ENCODE results near the gene ATP10A. TPM values are rescaled to one million over a fixed set of nuclear protein-coding genes. Genes with fewer than 3 reads are reported as not detected.

The ATP10A gene
- total and polyA plus RNA-seq, 2 of the 8 experiments (the other 6 are each of a cell fraction or from before 2014, with no cell fraction given) = 2.0 to 2.8 TPM

GRCh38 chr15:25761971-25762662 lies 101.0 kb downstream of the ATP10A start (continued):
- no peak for TF ChIP-seq CHD7 (IDR thresholded peaks at IDR 0.05; ENCODE audit: insufficient replicate concordance, low read length)
- TF ChIP-seq E2F6 (IDR thresholded peaks at IDR 0.05) = no peak
- no peak for TF ChIP-seq JUN (IDR thresholded peaks at IDR 0.05; ENCODE audit: low read depth, low read length)
- no peak for TF ChIP-seq EP300 (IDR thresholded peaks at IDR 0.05; ENCODE audit: borderline replicate concordance in 1 of 2, low read depth in 2 of 2, low read length in 2 of 2)
- no peak for TF ChIP-seq ATF2 (IDR thresholded peaks at IDR 0.05; ENCODE audit: low read length)
- no peak for TF ChIP-seq MAX (IDR thresholded peaks at IDR 0.05)
- TF ChIP-seq ASH2L (IDR thresholded peaks at IDR 0.05; ENCODE audit: low read length) = no peak

Data from H1 (cell line).